ENCODE data around the gene LY6G6F.

DNA sequence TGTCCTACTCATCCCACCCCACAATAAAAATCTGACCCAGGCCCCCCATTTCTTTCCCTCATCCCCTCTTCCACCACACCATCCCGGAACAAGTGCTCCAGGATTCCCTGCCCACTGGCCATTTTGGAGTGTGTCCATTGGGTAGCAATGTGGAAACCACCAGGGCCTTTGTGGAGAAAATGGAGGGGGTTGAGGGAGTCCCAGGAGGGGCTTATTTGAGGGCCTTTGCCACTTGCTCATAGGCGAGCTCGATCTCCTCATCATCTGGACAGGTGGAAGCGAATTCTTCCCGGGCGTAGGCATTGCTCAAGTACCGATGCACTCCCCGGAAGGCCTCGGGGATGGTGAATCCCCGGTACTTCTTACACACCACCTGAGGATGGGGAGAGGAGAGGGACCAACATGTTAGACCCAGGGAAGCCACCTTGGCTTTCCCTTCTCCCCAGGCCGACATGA is 24.0 kb downstream of the LY6G6F start:
- TF ChIP-seq, protein P1, sequence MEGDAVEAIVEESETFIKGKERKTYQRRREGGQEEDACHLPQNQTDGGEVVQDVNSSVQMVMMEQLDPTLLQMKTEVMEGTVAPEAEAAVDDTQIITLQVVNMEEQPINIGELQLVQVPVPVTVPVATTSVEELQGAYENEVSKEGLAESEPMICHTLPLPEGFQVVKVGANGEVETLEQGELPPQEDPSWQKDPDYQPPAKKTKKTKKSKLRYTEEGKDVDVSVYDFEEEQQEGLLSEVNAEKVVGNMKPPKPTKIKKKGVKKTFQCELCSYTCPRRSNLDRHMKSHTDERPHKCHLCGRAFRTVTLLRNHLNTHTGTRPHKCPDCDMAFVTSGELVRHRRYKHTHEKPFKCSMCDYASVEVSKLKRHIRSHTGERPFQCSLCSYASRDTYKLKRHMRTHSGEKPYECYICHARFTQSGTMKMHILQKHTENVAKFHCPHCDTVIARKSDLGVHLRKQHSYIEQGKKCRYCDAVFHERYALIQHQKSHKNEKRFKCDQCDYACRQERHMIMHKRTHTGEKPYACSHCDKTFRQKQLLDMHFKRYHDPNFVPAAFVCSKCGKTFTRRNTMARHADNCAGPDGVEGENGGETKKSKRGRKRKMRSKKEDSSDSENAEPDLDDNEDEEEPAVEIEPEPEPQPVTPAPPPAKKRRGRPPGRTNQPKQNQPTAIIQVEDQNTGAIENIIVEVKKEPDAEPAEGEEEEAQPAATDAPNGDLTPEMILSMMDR (IDR thresholded peaks at IDR 0.05) = no peak
- TF ChIP-seq EP300 (IDR thresholded peaks at IDR 0.05; ENCODE audit: low read depth) (no peak), POLR2A (IDR thresholded peaks at IDR 0.05) (no peak)

All from transverse colon (tissue), 3 donors.